CD4-positive, alpha-beta T cell treated with Interleukin-15 for 1 hour (primary cell): ENCODE data around the gene KAZN.

ENCODE experiments used
- DNase-seq: peaks from one replicate; pipeline ENCODE4 v3.0.0-alpha.2; 2020

KAZN gene

GRCh38 chr1:14897997-14898645 is 299.6 kb downstream of the KAZN start:
- DNase-seq = no peak

DNA sequence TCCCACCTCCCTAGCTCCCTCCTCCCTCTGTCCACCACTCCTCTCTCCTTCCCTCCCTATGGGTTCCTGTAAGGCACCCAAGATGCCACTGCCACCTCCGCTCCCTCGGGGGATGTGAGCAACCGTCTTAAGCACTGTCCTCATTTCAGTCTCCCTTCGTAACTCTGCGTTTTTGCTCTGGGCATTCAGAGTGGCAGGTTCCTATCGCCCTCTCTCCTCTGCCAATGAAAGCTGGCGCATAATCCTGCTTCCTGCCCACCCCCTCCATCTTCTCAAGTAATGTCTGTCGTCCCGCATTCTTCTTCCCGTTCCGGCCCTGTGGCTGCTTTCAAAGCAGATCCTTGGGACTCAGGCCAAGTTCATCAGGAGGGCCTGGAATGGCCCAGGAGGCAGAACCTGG is 301.2 kb downstream of the KAZN start:
- DNase-seq = no peak

DNA sequence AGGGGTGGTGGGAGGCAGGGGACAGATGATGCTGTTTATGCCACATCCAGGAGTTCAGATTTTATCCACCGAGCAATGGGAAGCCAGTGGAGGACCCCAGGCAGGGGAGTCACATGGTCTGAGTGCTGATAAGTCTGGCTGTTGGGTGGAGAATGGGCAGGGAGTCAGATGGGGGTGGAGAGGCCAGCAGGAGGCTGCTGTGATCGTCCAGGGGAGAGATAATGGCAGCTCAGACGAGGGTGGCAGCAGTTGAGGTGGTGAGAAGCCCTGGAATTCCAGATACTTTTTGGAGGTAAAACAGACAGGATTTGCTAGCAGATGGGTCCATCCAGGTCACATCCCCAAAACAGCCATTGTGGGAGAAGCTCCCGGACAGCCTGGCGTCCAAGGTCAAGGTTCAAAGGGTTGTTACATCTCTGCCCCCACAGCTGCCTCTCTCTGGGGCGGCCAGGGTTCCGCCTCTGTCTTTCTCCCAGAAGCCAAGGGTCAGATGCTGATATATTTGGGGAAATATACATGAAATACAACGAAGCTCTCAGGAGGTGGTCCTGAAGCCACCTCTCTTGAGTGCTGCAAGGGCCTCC is 303.0 kb downstream of the KAZN start:
- DNase-seq = no peak

- DNase-seq = no peak
Measured at GRCh38 chr1:14903922-14904321, 305.4 kb downstream of the KAZN start.

DNA sequence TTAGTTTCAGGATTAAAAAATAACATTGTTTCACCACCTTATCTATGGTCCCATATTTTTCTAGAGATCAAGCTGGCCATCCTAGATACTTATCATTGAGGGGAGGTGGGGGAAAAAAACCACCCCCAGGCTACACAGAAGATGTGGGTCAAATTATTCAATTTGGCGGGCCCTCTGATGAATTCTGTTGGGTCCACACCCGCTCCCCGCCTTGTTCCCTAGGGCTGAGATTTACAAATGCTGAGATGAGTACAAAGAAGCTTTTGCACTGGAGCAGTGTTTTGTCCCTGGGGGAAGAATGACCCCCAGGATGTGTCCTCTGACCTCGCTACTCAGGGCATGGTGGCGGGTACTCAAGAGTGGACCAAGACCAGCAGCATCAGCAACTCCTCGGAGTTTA is 308.2 kb downstream of the KAZN start:
- no peak for DNase-seq

- no peak for DNase-seq
Measured at GRCh38 chr1:14907416-14907815, 308.9 kb downstream of the KAZN start.

GRCh38 chr1:14909273-14909672 is 310.8 kb downstream of the KAZN start:
- no peak for DNase-seq

DNA sequence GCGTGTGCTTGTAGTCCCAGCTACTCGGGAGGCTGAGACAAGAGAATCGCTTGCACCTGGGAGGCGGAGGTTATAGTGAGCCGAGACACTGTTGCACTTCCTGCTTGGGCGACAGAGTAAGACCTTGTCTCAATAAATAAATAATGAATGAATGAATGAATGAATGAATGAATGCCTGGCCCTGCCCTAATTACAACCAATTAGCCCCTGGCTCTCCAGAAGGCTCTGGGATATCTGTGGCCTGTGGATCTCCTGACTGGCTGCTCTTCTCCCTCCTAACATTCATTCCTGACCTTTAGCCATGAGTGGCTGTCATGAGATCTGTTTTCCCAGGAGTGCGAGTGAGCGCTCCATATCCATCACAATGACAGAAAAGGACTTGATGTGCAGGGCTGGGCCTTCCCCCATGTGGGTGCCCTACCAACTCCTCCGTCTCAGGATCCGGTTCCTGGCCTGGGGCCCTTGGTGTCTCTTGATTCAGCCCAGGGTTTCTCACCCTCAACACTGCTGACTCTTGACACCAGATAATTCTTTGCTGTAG is 311.5 kb downstream of the KAZN start:
- no peak for DNase-seq

- DNase-seq = no peak
Measured at GRCh38 chr1:14910984-14911721, 312.7 kb downstream of the KAZN start.

DNA sequence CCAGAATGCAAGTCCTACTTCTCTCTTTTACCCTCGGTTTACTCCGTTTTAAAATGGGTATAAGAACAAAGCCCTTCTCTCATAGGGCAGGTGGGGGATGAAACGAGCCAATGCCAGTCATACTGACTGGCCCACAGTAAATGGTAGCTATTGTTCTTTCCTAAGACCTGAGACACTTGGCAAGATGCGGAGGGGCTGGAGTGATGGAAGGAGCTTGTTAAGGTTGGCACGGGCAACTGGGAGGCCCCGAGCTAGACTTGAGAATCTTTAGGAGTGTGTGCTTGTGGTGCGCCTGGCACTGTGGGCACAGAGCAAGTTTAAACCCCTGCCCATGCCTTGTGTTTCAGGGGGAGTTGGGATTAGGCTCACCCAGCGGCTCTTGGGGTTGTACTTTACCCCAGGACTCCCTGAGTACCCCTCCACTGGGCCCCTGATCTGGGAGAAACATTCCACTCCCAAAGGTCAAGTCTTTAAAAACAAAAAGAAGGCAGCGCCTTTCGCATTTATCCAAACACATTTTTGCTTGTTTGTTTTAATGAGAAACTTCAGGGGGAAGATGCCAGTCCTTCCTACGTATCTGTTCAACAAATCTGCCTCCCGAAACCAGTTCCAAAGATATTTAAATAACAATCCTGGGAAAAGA is 314.5 kb downstream of the KAZN start:
- no peak for DNase-seq

GRCh38 chr1:14913482-14914177 is 315.1 kb downstream of the KAZN start:
- no peak for DNase-seq

DNA sequence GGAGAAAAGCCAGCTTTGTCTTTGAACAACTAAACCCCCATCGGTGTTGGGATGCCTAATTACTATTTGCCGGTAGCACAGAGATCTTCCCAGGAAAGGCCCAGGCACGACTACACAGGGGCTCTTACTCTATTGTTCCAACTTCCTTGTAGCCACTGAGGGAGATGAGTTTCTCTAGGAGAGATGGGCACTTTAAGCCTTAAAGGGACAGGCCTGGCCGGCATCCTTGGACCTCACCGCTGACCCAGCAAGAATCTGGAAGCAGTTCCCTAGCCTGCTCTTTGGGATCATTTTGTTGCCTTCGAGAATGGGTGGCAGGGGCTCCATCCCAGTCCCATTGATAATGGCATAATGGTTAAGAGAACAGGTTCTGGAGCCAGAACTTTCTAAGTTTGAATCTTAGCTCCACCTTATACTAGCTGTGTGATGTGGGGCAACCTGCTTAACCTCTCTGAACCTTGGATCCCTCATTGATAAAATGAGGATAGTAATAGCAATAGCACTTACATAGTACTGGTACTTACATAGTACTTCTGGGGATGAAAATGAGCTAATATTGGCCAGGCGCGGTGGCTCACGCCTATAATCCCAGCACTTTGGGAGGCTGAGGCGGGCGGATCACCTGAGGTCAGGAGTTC is 316.0 kb downstream of the KAZN start:
- no peak for DNase-seq

DNA sequence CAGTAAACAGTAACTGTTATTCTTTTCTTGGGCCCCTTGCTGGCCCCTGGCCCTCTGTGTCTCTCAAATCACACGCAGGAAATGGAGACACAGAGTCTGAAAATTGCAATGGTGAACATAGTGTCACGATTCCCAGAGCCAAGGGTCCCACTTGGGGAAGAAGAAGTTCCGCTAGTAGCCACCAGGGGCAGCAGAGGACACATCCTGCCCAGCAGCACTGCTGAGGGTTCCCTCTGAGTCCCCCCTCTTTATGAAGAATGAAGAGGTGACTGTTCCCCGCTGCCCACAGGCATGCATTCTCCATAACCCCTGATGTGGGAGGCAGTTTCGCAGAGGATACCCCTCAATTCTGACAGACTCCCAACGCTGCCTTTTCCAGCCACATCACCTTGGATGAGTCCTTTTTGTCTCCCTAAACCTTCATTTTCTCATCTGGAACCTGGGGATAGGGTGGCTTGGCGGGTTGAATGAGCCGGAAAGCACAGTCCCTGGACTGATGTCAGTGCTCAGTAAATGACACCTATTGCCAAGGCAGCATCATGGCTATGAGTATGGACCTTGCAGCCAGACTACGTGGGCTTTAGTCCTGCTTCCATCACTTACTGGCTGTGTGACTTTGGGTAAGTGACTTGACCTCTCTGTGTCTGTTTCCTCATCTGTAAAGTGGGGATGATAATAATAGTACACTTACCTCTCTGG is 317.0 kb downstream of the KAZN start:
- no peak for DNase-seq

GRCh38 chr1:14919289-14919688 is 320.8 kb downstream of the KAZN start:
- no peak for DNase-seq

DNA sequence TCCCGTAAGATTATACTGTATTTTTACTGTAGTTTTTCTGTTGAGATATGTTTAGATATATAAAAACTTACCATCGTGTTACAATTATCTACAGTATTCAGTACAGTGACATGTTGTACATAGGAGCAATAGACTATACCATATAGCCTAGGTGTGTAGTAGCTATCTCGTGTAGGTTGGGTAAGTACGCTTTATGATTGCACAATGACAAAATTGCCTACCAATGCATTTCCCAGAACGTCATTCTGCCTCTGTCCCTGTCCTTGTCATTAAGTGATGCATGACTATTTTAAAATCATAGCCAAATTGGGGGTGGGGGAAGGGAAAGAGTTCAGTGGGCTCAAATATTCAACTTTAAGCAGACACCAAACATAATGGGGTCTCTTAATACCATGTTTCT is 321.3 kb downstream of the KAZN start:
- no peak for DNase-seq

GRCh38 chr1:14921057-14921456 is 322.6 kb downstream of the KAZN start:
- no peak for DNase-seq

DNA sequence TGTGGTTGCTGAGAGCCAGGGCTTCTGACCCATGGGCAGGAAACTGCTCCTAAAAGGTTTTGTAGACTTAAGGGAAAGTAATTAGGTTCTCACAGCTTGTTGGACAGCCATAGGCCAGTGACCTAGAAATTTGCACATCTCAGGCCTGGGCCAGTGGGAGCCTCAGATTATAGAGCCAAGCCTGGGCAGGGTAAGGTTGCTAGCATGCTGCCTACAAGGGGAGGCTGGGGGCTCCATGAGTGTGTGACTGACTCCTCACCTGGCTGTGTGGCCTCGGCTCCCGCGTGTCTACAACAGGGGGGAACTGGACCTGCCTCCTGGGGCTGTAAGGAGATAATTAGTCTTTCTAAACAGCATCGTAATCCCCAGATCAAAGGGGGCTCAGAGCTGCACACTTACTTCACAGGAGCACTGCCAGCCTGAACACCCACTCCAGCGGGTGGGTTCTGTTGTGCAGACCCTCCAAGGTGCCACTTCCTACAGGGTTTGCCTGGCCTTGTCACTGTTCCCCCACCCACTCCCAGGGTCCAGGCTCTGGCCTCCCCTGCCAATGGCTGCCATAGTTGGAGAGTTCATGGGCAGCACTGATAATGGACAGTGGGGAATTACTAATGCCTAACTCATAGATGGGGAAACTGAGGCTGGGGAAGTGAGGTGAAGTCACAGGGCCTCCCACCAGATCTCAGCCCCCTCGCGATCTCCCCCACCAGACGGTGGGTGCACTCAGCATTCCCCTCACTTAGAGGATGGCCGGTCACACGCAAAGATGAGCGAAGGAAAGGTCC is 324.6 kb downstream of the KAZN start:
- DNase-seq = no peak

- peak; percentile 27 for DNase-seq
Measured at GRCh38 chr1:14923727-14924452, 325.4 kb downstream of the KAZN start.

- no peak for DNase-seq
Measured at GRCh38 chr1:14924455-14925331, 326.2 kb downstream of the KAZN start.
